HG03520 (cell line): ENCODE data around the gene HK2.
"Not testable (repeated sequence)": the region's sequence is repeated elsewhere in the genome, so short reads cannot be mapped to it uniquely, and the experiment has no call there.

Source experiments
- ATAC-seq: cut with Tn5 transposase; IDR thresholded peaks from one replicate; pipeline ENCODE4 v1.9.1; 2021; ENCODE audit warnings: mild to moderate bottlenecking, moderate library complexity; ENCODE audit not compliant: unreplicated experiment

Gene HK2

GRCh38 chr2:74834792-74835755 is 1.1 kb downstream of the HK2 start:
- ATAC-seq: peak; percentile 40

- peak; percentile 31 for ATAC-seq
Measured at GRCh38 chr2:74835831-74836674, 2.1 kb downstream of the HK2 start.

- no peak for ATAC-seq
Measured at GRCh38 chr2:74836675-74837401, 2.9 kb downstream of the HK2 start.

DNA sequence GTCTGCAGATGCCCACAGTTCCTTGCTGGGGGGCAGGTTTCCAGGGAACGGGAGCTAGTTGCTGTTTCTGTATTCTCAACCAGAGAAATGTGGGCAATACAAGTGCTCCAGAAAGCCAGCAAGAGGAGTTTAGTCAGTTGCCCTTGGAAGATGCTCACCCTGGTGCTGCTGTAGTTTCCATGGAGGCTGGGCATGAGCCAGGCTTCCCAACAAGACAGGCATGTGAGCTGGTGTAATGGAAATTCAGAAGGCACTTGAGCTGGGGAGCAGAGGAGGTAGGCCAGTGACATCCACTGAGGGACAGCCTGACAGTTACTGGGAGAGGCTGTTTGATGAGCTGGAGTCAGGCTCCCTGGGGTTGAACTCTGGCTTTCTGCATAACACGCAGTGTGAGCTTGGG is 7.7 kb downstream of the HK2 start:
- ATAC-seq: no peak

DNA sequence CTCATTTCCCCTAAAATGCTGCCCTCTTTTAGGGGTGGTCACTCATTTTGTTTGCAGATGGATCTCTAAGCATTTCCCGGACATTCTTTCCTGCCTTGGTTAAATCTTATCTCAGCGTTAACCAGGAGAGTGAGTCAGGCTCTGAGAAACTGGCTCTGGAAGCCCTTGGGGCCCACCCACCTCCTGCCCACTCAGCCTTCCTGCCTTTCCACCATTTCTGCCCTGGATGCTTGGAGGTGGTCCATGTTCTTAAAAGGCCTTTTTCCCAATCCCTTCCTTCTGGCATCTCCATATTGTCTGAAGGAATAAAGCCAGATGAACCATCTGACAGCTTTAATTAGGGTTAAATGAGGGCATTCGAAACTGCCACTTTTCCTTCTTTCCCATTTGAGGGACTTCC is 9.5 kb downstream of the HK2 start:
- ATAC-seq: no peak

- peak; percentile 87 for ATAC-seq
Measured at GRCh38 chr2:74843899-74844298, 10.0 kb downstream of the HK2 start.

DNA sequence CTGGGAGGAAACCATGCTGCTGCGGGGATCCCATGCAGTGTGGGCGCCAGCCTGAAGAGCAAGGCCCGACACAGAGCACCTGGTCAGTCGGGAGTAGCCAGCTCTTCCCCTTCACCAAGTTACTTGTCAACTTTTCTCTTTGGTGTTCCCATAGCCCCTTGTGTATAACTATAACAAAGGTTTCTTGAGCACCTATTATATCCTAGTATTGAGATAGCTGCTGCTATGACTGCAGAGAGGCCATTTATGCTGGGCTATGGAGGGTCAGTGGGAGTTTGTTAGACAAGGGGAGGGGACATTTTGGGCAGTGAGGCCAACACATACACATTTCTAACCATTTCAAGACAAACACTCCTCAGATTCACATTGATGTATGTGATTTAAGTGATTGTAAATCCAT is 10.8 kb downstream of the HK2 start:
- ATAC-seq: no peak

- ATAC-seq: no peak
Measured at GRCh38 chr2:74845217-74845751, 11.4 kb downstream of the HK2 start.

DNA sequence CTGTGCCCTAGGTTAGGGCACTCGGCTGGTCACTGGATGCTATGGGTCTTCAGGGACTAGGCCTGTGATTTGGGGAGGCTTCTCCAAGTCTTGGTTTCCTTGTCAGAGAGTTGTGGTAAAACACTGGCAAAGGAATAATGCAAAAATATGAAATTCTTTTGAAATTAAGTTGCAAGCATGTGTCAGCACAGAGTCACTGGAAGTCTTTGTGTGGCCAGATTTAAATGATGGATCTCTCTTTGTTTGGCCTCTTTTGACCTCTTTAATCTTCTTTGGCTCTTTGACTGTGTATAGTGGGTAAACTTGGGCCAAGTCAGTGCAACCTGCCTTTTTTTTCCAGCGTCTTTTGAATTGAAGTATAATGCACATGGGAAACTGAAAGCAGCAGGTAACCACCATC is 12.1 kb downstream of the HK2 start:
- ATAC-seq: no peak

DNA sequence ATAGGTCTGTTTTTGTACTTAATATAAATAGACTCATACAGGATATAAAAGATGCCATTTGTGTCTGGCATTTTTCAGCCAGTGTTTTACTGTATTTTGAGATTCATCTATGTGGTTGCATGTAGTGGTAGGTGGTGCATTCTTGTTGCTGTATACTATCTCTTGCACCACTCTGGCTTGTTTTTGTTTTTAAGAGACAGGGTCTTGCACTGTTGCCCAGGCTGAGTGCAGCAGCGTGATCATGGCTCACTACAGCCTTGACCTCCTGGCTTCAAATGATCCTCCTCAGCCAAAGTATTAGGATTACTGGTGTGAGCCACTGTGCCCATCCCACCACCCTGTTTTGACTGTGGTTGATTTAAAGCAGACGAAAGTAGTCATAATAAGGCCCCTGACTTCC is 12.6 kb downstream of the HK2 start:
- no peak for ATAC-seq

- ATAC-seq: no peak
Measured at GRCh38 chr2:74847070-74847858, 13.3 kb downstream of the HK2 start.

- ATAC-seq: peak; percentile 75
Measured at GRCh38 chr2:74849228-74849892, 15.4 kb downstream of the HK2 start.

GRCh38 chr2:74850496-74851190 is 16.7 kb downstream of the HK2 start:
- no peak for ATAC-seq

GRCh38 chr2:74851191-74851566 is 17.3 kb downstream of the HK2 start:
- no peak for ATAC-seq

GRCh38 chr2:74853360-74853759 is 19.4 kb downstream of the HK2 start:
- not testable (repeated sequence) for ATAC-seq

DNA sequence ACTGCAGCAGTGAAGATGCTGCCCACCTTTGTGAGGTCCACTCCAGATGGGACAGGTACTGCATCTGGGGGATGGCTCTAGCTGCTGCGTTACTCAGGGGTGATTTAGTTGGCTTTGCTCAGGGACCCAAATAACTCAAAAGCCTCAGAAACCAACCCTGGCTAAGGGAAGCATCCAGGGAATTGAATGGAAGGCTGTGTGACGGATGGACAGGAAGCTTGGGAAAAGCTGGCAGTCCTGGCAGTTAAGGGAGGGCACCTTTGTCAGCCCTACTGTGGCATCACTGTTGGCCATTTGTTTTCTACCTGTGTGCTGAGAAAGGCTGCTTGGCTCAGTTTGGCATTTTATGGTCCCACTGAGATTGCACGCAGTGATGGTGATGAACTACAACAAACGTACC is 20.5 kb downstream of the HK2 start:
- no peak for ATAC-seq

GRCh38 chr2:74855114-74855707 is 21.3 kb downstream of the HK2 start:
- not testable (repeated sequence) for ATAC-seq

- ATAC-seq: no peak
Measured at GRCh38 chr2:74856004-74856578, 22.2 kb downstream of the HK2 start.
